WERI-Rb-1 (cell line): ENCODE data around the gene RIPOR2.

Experiments
- DNase-seq: peaks from one replicate; pipeline ENCODE4 v3.0.0-alpha.2; 2020
- H3K27ac ChIP-seq: fragments of 250-450 bp; sonication (Bioruptor Pico); 2 replicates; pipeline ENCODE4 v1.5.1; 2020; ENCODE audit warnings: mild to moderate bottlenecking, moderate library complexity
- H3K27me3 ChIP-seq: fragments of 250-450 bp; sonication (Bioruptor Pico); 2 replicates; pipeline ENCODE4 v1.5.1; 2021; ENCODE audit warnings: mild to moderate bottlenecking, low read depth, moderate library complexity; ENCODE audit not compliant: insufficient read depth, severe bottlenecking
- H3K36me3 ChIP-seq: fragments of 250-450 bp; sonication (Bioruptor Pico); 2 replicates; pipeline ENCODE4 v1.5.1; 2020; ENCODE audit warnings: mild to moderate bottlenecking, moderate library complexity
- H3K4me3 ChIP-seq: 2 replicates; pipeline ENCODE4 v1.5.1; 2011; ENCODE audit warnings: low read depth, mild to moderate bottlenecking, control low read depth, low read length
- H3K9me3 ChIP-seq: fragments of 250-450 bp; sonication (Bioruptor Pico); 2 replicates; pipeline ENCODE4 v1.5.1; 2021; ENCODE audit warnings: mild to moderate bottlenecking, moderate library complexity; ENCODE audit not compliant: severe bottlenecking
- CTCF ChIP-seq: IDR thresholded peaks from 2 replicates; pipeline ENCODE4 v1.5.1; 2011; ENCODE audit warnings: low read depth, mild to moderate bottlenecking, control low read depth, inconsistent platforms, low read length

Gene RIPOR2

GRCh38 chr6:24779416-24780016 is 156.2 kb downstream of the RIPOR2 start:
- Histone ChIP-seq H3K4me3 (no peak overlapping the region), H3K36me3 (peaks cover 86% of the 10 kb centered on the region)
- no peak for DNase-seq

GRCh38 chr6:24778878-24779277 is 156.9 kb downstream of the RIPOR2 start:
- no peak for TF ChIP-seq CTCF
- H3K9me3 ChIP-seq = no peaks in the 10 kb centered on the region
- no peak overlapping the region for H3K4me3 ChIP-seq
- no peak overlapping the region for H3K27ac ChIP-seq
- H3K27me3 ChIP-seq = no peaks in the 10 kb centered on the region
- no peak for DNase-seq
- peaks cover 80% of the 10 kb centered on the region for H3K36me3 ChIP-seq

More at GRCh38 chr6:24779416-24780016, 156.2 kb downstream of the RIPOR2 start:
- Histone ChIP-seq H3K27ac (no peak overlapping the region), H3K27me3 (no peaks in the 10 kb centered on the region), H3K9me3 (no peaks in the 10 kb centered on the region)
- TF ChIP-seq CTCF = no peak

DNA sequence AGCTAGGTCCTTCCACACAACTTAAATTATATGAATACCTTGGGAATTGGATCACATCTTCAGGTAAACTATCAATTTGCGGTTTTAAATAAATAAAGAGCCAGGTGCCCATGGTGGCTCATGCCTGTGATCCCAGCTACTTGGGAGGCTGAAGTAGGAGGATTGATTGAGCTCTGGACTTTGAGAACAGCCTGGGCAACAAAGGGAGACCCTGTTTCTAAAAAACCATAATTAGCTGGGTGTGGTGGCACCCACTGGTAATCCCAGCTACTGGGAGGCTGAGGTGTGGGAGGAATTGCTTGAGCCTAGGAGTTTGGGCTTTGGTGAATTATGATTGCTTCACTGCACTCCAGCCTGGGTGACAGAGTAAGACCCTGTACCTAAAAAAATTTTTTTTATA is 157.6 kb downstream of the RIPOR2 start:
- Histone ChIP-seq H3K9me3 (no peaks in the 10 kb centered on the region), H3K4me3 (no peak overlapping the region), H3K27ac (no peak overlapping the region), H3K27me3 (no peaks in the 10 kb centered on the region), H3K36me3 (peaks cover 72% of the 10 kb centered on the region)
- no peak for TF ChIP-seq CTCF
- no peak for DNase-seq

DNA sequence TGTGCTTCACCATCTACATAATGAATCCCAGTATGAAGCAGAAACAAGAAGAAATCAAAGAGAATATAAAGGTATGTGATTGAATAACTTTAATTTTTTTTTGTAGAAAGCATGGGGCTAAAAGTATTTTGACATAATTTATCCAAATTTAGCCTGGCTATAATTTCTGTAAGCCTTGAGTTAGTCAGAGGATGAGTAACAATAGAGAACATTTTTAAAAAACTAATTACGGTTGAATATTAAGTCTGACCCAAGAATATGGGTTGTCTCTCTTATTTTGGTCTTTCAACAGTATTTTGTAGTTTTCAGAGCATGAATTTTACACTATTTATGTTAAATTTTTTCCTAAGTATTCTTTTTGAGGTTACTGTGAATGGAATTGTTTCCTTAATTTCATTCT is 158.5 kb downstream of the RIPOR2 start:
- no peak overlapping the region for H3K27ac ChIP-seq
- no peak for TF ChIP-seq CTCF
- no peak for DNase-seq
- no peaks in the 10 kb centered on the region for H3K27me3 ChIP-seq
- H3K4me3 ChIP-seq = peak overlapping the region; percentile 100
- H3K36me3 ChIP-seq = peaks cover 63% of the 10 kb centered on the region
- H3K9me3 ChIP-seq = no peaks in the 10 kb centered on the region

DNA sequence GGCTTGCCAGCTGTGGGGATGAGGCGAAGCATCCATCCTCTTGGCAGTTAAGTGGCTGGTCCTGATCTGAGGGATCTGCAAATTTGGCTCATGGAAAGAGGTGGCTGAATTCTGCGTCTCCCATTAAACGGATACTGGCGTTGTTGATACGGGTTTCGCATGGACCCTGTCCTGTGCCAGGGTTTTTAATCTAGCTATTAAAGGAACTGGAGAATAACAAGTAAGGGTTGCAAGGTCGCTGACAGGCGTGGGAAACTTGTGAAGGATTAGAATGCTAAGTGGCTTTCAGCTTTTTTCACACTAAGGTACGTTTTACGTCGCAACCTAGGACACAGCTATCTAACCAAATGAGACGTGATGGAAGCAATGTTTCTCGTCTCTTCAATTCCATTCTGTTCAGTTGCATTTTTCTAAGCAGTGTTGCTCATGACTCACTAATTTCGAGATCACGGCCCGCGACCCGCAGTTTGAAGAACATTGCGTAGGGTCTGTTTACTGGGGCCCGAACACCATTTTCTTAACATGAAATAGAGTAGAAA is 160.2 kb downstream of the RIPOR2 start:
- H3K36me3 ChIP-seq = peaks cover 47% of the 10 kb centered on the region
- no peak for DNase-seq
- no peaks in the 10 kb centered on the region for H3K27me3 ChIP-seq
- H3K9me3 ChIP-seq = no peaks in the 10 kb centered on the region
- no peak for TF ChIP-seq CTCF
- H3K4me3 ChIP-seq = peak overlapping the region; percentile 100
- H3K27ac ChIP-seq = peak overlapping the region; percentile 100
